Embryonic facial prominence (tissue), 1 donor: ENCODE data around the gene MED9.
A peak's percentile ranks its signal among the peaks of the same experiment; 100 is the strongest.

Source experiments
- DNase-seq: peaks from one replicate; pipeline ENCODE4 v3.0.0-alpha.2; 2016; ENCODE audit errors: extremely low spot score

Gene MED9

DNA sequence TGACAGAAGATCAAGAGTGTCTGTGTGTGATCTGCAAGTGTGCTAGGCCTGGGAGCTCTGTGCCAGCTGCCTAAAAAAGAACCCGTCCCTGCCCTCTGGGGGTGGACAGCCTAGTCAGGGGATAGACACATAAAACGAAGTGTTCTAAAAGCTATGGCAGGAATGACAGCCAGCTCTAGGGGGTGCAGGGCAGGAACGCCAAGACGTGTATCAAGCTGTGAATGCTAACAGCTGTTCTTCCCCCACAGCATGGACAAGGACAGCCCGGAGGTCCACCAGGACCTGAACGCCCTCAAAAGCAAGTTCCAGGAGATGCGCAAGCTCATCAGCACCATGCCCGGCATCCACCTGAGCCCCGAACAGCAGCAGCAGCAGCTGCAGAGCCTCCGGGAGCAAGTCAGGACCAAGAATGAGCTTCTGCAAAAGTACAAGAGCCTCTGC, 14.3 kb downstream of the MED9 start:
- no peak for DNase-seq

- DNase-seq, result no peak
These were observed 14.8 kb downstream of the MED9 start for GRCh38 chr17:17491546-17491988.

DNA sequence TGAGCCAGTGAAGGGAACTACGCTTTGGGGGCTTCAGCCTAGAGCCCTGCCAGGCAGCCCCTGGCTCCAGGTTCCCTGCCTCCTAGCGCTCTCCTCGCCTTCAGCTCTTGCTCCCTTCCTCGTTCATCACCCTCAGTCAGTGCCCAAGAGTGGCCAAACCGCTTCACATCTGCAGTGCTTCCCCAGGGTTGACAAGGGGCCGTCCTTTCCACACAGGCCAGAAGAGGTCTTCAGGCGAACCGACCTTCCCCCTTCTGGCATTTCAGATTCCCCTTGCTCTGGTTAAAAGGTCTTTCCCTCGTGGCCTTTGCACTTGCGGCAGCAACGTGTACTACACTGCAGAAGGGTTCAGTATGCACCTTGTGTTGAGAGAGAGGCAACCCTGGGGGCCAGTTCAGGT, 15.3 kb downstream of the MED9 start:
- no peak for DNase-seq

DNA sequence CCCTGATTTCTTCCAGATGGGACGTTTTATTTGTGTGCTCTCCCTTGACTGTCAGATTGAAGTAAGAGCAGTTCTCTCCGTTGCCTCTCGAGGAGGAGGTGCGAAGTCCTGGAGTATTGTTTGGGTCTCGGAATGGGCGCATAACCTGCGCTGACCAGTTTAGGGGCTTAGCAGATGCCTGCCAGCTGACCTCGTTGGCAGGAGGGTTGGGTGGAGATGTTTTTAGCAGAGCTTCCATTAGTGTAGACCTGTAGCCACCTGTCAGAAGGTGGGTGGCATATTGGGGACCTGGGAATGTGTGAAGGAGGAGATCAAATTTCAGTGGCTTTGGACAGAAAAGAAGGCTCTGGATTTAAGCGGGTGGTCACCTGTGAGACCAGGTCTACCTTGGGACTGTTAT, 15.8 kb downstream of the MED9 start:
- no peak for DNase-seq

GRCh38 chr17:17493249-17493985, 16.6 kb downstream of the MED9 start:
- DNase-seq, result no peak

- DNase-seq, result no peak
These were observed 17.2 kb downstream of the MED9 start for GRCh38 chr17:17493986-17494466.

GRCh38 chr17:17494499-17494869, 17.7 kb downstream of the MED9 start:
- DNase-seq, result no peak

DNA sequence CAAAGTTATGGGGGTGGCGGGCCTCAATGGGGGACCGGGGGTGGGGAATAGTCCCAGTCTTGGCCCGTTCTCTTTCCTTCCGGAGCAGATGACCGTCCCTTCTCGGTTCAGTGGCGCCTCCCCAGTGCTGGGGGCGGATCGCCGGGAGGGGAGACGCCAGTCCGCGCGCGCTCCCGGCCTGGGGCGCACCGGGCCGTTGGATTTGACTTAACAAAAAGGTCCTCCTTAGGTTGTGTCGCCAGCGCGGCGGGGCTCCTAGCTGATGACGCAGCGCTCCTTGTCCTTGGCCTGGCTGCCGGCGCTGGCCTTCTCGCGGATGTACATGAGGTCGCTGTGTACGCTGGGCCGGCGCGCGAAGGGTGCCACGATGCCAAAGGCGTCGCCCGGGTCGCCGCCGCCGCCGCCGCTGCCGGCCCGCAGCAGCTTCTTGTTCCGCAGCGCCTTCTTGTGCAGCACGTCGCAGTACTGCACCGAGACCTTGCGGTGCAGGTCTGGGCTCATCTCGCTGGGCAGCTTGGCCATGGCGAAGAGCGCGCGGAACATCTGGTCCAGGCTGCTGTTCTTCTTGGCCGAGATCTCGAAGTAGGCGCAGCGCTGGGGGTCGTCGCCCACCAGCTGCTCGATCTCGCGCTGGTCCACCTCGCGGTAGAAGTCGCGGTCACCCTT, 18.2 kb downstream of the MED9 start:
- DNase-seq, result no peak

GRCh38 chr17:17495536-17496188, 18.9 kb downstream of the MED9 start:
- no peak for DNase-seq

- peak; percentile 56 for DNase-seq
These were observed 19.6 kb downstream of the MED9 start, which contains the start of gene RASD1 for GRCh38 chr17:17496189-17497064. Gene RASD1, minus strand, starts transcription at chr17:17496395. Its CDS starts 214 bp downstream, at chr17:17496181.

GRCh38 chr17:17497065-17497844, 20.5 kb downstream of the MED9 start:
- DNase-seq, result no peak

DNA sequence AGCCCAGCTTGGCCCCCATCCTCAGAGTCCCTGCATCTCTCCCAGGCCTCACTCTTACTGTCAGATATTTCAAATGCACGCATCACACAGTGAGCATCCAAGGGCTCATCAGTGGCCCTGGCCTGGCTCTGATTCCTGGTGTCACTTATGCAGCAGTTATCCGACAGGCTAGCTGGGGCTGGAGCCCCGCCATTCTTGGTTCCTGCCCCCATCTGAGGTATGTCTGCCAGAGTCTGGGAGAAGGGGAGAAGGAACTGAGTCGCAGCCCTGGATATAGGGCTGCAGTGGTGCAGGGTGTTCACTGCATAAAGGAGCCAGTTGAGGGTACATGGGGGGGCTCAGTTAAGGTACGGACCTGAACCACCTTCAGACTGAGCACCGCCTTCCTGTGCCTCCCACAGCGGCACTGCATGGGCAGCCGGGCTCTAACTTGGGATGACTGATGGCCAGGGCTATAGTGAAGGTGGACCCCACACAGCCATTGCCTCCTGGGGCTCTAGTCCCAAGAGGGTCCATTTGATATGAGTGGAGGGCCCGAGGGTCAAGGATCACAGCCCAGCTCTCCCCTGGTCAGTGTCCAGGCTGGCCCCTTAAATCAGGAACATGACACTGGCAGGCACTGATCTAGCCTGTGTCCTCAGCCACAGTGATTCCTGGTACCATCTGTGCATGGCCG, 21.2 kb downstream of the MED9 start:
- no peak for DNase-seq

DNA sequence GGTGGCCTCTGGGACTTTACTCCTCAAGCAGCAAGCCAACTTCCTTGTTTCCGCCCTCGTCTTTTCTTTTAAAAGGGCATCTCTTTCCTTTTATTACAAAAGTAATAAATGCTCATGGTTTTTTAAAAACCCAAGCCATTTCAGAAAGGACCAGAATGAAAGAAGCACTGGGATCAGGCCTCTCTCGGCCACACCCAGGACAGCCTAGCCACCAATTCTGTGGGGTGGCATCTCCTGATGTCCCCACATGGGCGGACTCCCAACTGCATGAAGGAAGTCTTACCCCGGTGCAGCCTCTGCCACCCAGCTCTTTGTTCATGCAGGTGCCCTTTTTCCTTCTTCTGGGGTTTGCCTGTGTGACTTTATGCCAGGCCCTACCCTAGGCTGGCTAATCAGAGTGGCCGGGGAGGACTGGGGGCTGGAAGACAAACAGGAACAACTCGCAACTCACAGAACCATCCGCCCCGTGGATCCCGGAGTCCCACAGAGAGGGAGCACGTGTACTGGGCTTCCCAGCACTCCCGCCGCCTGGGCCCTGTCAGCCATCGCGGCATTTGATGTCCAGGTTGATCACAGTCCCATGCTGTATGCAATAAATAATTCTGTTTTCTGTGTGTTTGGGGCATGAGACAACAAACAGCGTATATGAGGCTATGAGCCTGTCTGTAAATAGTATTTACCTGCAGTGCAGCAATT, 22.0 kb downstream of the MED9 start:
- no peak for DNase-seq

DNA sequence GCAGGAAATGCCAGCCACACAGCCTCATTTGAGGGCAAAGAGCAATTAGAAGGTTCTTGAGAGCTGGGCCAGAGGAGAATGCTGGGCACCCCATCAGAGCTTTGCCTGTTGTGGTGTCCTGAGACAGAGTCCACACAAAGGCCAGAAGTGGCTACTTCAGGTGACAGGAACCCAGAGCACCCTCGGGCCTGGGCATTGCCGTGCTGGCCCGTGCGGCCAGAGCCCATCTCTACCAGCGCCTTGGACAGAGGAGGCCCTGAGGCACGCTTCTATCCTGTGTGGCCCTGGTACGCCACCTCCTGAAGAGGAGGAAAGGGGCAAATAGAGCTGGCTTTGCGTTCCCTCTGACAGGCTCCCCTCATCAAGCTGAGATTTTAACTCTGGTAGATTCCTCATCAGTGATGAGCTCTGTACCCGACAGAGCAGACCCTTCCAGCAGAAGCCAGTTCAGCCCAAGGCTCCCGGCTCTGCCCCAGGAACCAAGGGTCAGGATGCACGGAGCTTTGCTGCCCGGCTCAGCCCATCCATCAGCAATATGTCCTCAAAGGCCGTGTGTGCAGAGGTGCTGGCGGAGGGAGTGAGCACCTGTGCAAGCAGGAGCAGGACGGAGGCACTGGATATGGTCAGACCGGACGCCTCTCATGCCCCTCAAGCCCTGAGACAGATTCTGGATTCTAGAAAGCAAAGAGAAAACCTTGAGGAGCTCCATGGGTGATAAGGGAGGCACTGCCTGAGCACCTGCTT, 22.8 kb downstream of the MED9 start:
- DNase-seq, result no peak

DNA sequence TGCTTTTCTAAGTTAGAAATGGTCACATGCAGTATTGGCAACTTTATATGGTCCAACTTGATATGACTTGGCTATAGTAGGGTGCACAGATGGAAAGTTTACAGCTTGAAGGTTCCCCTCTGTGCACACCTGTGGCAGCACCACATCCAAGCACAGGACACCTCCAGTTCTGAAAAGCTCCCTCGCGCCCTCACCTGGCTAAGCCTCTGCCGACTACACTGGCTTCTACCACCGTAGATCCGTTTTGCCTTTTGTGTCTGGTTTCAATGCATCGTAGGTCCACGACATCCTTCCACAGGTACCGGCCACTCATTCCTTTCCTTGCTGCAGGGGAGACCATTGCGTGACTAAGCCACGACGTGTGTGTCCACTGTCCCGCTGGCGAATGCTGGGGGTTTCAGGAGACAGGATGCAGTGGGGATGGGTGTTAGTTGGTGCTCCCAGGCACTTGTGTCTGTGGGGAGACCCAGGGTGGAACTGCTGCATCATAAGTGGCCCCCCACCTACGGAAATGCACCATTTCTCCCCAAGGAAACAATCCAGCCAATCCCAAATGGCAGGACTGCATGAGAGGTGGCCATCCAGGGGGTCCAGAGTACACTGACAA, 24.3 kb downstream of the MED9 start:
- no peak for DNase-seq

DNA sequence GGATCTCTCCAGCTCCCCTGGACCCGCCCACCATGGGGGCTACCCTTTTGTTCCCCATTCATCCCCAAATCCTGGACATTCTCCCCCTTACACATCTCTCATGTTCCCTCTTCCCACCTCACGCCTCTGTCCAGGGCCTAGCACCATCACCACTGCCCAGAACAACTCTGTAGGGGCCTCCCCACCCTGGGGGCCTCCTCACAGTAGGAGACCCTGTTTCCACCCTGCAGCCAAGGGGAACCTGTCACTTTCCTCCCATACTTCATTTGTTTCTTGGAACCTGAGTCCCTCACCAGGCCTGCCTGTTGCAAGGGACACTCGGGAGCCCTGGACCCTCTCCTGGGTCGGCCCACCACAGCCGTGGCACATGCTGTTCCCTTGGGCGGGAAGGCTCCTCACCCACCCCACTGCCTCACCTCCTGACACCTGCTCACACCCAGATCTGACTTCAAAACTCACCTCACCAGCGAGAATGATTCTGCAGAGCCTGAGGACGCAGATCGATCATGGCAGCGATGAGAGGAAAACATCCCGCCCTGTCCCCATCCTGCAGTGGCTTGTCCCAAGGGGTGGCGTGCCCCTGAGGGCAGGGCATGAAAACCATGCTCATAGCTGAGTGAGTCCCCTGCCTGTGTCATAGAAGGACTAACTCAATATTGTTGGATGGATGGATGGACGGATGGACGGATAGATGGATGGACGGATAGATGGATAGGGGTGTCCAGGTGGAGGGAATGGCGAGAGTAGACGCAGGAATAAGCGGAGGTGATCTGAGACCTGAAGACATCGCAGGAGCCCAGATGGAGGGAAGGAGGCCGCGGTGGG, 26.2 kb downstream of the MED9 start:
- no peak for DNase-seq

GRCh38 chr17:17503566-17504130, 26.8 kb downstream of the MED9 start:
- DNase-seq, result no peak
